Activated CD8-positive, alpha-beta memory T cell treated with anti-CD3 and anti-CD28 coated beads, Interleukin-2, amount 50 U/mL, for 1 hour (primary cell): ENCODE measurements around the gene SLC12A7.
"Not testable (repeated sequence)": the region's sequence is repeated elsewhere in the genome, so short reads cannot be mapped to it uniquely, and the experiment has no call there.

Source experiments
- DNase-seq: peaks from one replicate; pipeline ENCODE4 v3.0.0-alpha.2; 2020; ENCODE audit errors: extremely low read depth

Gene SLC12A7

GRCh38 chr5:1062761-1063568 is 48.9 kb downstream of the SLC12A7 start:
- no peak for DNase-seq

GRCh38 chr5:1061916-1062315 is 49.9 kb downstream of the SLC12A7 start:
- DNase-seq: no peak

- DNase-seq: not testable (repeated sequence)
These were observed 50.6 kb downstream of the SLC12A7 start for GRCh38 chr5:1061292-1061691.

- DNase-seq: no peak
These were observed 51.3 kb downstream of the SLC12A7 start for GRCh38 chr5:1060535-1060981.

- DNase-seq: no peak
These were observed 52.0 kb downstream of the SLC12A7 start for GRCh38 chr5:1059884-1060263.

GRCh38 chr5:1058988-1059883 is 52.6 kb downstream of the SLC12A7 start:
- no peak for DNase-seq

GRCh38 chr5:1058083-1058945 is 53.5 kb downstream of the SLC12A7 start:
- DNase-seq: no peak

- DNase-seq: no peak
These were observed 54.3 kb downstream of the SLC12A7 start for GRCh38 chr5:1057485-1058082.

GRCh38 chr5:1056611-1057484 is 55.0 kb downstream of the SLC12A7 start:
- no peak for DNase-seq

- DNase-seq: no peak
These were observed 55.8 kb downstream of the SLC12A7 start for GRCh38 chr5:1055896-1056610.

- DNase-seq: no peak
These were observed 56.8 kb downstream of the SLC12A7 start for GRCh38 chr5:1054799-1055775.

GRCh38 chr5:1054018-1054798 is 57.7 kb downstream of the SLC12A7 start:
- DNase-seq: no peak

- DNase-seq: no peak
These were observed 58.4 kb downstream of the SLC12A7 start for GRCh38 chr5:1053391-1054017.

- no peak for DNase-seq
These were observed 59.0 kb downstream of the SLC12A7 start for GRCh38 chr5:1052641-1053390.

- no peak for DNase-seq
These were observed 59.8 kb downstream of the SLC12A7 start for GRCh38 chr5:1052076-1052475.

GRCh38 chr5:1051366-1051720 is 60.5 kb downstream of the SLC12A7 start:
- no peak for DNase-seq
